Glomerular visceral epithelial cell (primary cell): ENCODE measurements around the gene TCEA2.
"Not testable (repeated sequence)": the region's sequence is repeated elsewhere in the genome, so short reads cannot be mapped to it uniquely, and the experiment has no call there.

Source experiments
- DNase-seq: peaks from one replicate; pipeline ENCODE4 v3.0.0-alpha.2; 2016; ENCODE audit errors: extremely low spot score

The TCEA2 gene

DNA sequence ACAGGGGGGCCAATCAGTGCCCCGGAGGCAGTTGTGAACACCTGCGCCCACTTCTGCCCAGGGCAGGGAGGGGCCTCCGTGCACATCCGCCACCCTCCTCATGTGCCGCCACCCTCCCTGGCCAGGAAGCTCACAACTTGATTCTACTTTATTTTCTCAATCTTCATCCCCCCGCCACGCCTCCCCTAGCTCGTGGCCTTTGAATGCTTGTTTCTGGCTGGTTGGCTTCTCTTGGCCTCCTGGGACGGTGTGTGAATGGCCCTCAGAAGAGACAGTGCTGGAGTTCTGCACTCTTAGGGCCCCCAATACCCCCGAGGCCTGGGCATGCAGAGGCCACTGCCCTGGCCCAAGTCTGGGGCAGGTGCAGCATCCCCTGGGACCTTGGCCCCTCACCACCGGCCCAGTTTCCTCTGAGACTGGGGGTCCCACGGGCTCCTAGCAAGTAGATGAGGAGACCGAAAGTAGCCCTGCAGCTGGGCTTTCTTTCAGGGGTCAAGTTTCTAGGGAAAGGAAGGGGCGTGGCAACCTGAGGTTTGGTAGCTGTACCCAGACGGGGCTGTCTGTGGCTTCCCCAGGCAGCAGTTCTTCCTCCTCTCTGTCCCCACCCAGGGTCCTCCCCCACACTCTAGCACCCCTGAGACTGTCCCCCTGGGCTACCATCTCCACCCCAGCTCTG is 15.0 kb downstream of the TCEA2 start:
- no peak for DNase-seq

DNA sequence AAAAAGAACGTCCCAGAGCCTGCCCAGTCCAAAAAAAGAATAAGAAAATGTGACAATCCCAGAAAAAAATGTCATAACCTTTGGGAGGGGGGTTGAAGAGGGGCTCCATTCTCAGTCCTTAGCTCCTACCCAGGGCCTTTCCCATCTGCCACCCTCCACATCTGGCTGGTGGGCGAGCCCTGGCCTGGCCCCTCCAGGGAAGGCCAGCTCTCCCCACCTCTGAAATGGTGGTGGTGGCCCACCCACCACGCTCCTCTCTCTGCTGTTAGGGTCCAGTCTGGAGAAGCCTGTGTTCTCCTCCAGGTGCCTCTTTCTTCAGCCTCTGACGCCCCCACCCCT is 15.9 kb downstream of the TCEA2 start:
- DNase-seq = no peak

DNA sequence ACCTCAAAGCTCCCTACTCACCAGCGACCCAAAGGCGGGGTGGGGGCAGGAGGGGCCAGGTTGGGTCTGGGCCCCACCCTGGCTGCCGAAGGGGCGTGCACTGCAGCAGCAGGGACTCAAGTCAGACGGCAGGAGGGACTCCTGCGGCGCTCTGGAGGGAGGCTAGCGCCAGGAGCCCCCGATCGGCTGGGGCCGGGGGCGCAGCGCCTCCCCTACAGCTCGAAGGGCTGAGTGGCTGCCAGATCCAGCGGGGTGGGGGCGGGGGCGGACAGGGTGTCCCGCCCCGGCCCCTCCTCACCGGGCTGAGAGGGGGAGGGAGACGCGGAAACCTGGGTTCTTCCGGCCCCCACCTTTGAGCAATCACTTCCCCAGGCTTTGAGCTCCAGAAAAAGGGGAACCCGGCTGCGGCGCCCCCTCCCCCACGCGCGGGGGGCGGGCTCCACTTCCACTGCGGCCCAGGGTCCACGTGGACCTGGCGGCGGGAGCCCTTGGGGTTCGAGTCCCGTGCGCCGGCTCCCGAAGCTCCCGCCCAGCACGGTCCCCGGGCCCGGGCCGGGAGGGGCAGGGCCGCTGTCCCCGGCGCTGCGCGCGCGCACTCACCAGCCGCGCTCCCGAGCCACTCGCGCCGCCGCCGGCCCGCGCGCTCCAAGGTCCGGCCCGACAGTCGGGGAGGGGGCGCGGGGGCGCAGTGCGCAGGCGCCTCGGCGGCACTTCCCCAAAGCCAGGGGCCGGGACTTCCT is 16.4 kb downstream of the TCEA2 start, which contains the start of gene RGS19:
RGS19 (minus strand) TSS at position 246 of the 740 bp plus-strand sequence. CDS start 2,632 bp downstream, outside the sequence.
- DNase-seq = peak; percentile 82

GRCh38 chr20:64080013-64080812 is 17.2 kb downstream of the TCEA2 start, which contains the start of gene OPRL1:
Gene OPRL1 (plus strand): TSS chr20:64080082. CDS start chr20:64092721, 12,639 bp downstream.
- DNase-seq = no peak

GRCh38 chr20:64080813-64081623 is 18.0 kb downstream of the TCEA2 start:
- no peak for DNase-seq

DNA sequence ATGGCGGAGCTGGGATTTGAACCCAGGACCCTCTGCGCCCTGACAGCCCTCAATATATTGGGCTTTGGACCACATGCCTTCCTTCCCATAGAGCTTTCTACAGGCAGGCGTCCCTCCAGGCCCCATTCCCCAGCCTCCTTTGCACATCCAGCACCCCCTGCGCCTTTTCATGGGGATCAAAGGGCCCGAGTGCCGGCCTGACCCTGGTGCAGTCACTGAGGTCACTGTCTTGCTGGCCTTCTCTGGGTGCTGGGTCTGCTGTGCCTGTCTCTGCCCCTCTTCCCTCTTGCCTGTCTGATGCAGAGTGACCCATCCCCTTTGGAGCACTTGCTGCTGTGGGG is 18.6 kb downstream of the TCEA2 start:
- DNase-seq = no peak

- DNase-seq = no peak
Measured at GRCh38 chr20:64082126-64082731, 19.2 kb downstream of the TCEA2 start.

GRCh38 chr20:64082820-64083377 is 19.9 kb downstream of the TCEA2 start:
- DNase-seq = no peak

DNA sequence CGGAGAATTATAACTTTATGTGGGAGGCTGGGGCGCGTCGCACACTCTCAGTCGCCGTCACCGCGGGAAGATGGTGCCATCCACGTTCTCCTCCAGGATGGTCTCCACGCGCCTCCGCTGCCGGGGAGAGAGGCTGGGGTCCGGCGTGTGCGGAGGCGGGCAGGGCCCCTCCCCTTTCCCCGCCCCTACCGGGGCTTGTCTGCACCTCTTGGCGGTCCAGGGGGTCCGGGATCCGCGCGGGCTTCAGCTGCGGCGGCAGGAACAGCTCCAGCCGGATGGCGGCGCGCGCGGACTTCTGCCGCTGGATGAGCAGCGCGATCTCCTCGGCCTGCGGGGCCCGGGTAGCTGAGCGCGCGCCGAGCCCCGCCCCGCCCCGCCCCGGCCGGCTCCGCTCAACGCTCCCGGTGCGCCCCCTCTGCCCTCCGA is 20.4 kb downstream of the TCEA2 start:
- DNase-seq = peak; percentile 82

- DNase-seq = no peak
Measured at GRCh38 chr20:64083804-64084684, 21.0 kb downstream of the TCEA2 start, which contains the start of gene LKAAEAR1. Gene LKAAEAR1 (minus strand): TSS chr20:64084398. CDS start chr20:64084219, 179 bp downstream.

DNA sequence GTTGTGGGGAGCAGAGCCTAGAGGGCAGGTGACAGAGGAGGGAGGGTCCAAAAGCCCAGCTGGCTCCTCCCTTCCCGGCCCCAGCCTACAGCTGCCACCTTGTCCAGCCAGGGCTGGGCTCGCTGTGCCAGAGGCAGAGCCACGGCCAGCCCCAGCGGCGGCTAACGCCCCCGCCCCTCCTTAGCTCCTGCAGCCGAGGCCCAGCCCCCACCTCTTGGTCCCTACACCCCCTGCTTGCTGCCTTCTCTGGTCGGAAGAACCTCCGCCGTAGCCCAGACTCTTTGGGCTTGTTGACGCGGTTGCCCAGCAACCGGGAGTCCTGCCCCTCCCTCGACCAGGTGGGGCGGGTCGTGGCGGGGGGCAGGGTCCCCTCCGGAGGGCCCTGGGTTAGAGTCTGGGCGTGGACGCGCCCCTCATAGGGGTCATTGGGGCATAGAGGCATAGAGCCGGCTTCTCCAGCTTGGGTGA is 21.7 kb downstream of the TCEA2 start:
- DNase-seq = no peak

- DNase-seq = no peak
Measured at GRCh38 chr20:64086801-64087200, 23.8 kb downstream of the TCEA2 start.

DNA sequence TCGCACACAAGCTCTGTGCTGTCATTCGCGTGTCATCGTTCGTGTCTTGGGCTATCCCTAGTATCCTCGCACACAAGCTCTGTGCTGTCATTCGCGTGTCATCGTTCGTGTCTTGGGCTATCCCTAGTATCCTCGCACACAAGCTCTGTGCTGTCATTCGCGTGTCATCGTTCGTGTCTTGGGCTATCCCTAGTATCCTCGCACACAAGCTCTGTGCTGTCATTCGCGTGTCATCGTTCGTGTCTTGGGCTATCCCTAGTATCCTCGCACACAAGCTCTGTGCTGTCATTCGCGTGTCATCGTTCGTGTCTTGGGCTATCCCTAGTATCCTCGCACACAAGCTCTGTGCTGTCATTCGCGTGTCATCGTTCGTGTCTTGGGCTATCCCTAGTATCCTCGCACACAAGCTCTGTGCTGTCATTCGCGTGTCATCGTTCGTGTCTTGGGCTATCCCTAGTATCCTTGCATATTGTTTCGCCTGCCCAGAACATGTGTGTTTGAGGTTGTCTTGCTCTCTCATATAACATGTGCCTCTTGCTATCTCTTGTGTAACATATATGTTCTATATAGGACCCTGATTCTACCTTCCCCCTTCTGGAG is 24.3 kb downstream of the TCEA2 start:
- not testable (repeated sequence) for DNase-seq

GRCh38 chr20:64088586-64088985 is 25.6 kb downstream of the TCEA2 start:
- DNase-seq = not testable (repeated sequence)

GRCh38 chr20:64090165-64090564 is 27.2 kb downstream of the TCEA2 start:
- no peak for DNase-seq

- no peak for DNase-seq
Measured at GRCh38 chr20:64091340-64091739, 28.3 kb downstream of the TCEA2 start.

- no peak for DNase-seq
Measured at GRCh38 chr20:64091770-64092169, 28.8 kb downstream of the TCEA2 start.

DNA sequence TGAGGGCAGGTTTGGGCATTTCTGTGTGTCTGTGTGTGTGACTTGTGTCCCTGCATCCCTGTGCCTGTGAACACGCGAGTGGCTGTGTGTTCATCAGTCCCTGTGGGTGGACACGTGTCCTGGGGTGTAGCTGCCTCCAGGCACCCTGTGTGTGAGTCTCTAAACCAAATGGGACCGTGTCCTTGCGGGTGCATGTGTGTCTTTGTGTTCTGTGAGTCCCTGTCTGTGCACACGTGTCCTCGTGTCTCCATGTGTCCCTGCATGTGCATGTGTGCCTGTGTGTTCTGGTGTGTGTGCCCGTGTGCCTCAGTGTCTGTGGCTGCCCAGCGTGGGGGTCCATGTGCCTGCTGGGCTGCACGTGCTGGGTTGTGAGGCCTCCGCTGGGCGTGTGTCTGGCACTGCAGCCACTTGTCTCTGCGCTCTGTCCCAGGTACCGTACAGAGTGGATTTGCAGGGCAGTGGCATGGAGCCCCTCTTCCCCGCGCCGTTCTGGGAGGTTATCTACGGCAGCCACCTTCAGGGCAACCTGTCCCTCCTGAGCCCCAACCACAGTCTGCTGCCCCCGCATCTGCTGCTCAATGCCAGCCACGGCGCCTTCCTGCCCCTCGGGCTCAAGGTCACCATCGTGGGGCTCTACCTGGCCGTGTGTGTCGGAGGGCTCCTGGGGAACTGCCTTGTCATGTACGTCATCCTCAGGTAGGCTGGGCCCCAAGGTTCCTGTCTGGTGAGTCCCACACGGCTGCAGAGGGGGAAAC is 29.4 kb downstream of the TCEA2 start:
- DNase-seq = no peak
